HG03378 (cell line): ENCODE data around the gene PDE3A.

Experiments used
- ATAC-seq: cut with Tn5 transposase; IDR thresholded peaks from one replicate; pipeline ENCODE4 v1.9.1; 2021; ENCODE audit warnings: mild to moderate bottlenecking, moderate library complexity; ENCODE audit not compliant: unreplicated experiment

The PDE3A gene

DNA sequence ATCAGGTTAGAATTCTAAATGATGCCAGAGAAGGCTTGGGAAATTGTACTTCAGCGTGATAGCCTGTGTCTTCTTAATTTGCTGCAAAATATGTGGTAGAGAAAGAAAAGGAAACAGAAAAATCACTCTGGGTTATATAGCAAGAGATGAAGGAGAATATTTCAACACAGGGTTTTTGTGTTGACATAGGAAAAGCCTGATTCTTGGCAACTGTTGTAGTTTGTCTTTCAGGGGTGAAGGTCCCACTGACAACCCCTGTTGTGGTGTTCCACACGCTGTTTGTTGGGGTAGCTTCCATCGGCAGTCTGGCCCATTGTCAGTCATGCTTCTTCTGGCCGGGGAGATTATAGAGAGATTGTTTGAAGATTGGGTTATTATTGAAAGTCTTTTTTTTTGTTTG, 313.0 kb downstream of the PDE3A start:
- no peak for ATAC-seq

DNA sequence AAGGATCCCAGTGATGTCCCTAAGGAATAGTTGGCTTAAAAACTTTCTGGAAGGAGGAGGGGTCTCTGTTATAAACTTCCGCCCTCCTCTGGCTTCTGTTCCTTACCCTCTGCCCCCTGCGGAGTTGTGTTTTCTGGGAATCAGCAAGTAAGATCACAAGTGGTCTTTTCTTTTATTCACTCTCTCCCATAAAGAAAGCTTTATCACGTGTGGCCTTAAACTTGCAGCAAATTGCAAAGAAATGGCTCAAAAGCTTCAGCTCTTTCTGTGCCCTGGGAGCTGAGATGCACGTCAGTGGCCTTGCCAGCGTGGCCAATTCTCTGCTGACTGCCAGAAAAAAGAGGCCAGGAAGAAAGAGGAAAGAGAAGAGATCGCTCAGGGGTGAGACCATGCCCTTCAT, 326.9 kb downstream of the PDE3A start, which contains the start of gene SLCO1C1:
Gene SLCO1C1, plus strand, starts transcription at position 101 of the 400 bp plus-strand sequence. CDS start 4,245 bp downstream, outside the sequence.
- ATAC-seq, result no peak

DNA sequence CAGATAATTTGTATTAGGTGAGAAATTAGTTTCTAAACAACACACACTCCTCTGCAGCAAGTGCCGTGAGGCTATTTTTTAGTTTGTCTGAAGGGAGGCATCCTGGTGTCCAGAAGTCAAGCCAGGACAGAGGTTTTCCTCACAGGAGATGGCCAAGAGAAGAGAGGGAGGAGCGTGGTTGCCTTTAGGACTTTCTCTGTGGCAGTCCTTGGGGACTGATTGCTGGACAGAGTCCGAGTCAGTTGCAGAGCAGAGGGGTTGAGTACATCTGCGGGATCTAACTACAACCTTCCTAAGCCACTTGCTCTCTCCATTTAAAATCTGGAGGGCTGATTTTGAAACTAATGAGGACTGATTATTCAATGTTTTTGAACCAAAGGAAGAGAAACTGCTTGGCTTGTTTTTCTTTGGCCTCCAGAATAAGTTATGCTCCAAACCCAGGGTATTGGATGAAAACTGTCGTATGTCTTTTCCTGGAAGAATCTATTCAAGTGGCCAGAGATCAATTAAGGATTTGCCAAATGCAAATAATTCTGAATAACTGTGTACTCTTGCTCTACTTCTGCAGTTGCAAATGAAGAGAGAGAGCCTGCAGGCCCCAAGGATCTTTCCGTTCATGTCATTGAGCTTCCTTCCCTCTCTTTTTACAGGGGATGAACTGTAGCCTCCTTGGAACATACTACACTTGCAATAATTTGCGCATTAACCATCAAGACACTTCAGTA, 328.0 kb downstream of the PDE3A start:
- ATAC-seq, result no peak

DNA sequence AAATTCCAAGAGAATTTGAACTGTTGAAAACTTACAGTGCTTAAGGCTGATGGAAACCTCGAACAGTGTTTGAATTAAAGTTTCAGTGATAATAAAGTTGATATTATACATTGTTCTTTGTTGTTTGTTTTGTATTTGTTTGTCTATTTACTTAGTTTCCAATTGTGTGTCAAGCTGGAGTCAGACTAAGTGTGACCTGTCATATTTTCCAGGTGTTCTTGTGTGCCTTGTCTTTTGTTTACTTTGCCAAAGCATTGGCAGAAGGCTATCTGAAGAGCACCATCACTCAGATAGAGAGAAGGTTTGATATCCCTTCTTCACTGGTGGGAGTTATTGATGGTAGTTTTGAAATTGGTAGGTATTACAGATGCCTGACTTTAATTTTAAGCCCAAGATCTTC, 332.8 kb downstream of the PDE3A start:
- ATAC-seq, result no peak

DNA sequence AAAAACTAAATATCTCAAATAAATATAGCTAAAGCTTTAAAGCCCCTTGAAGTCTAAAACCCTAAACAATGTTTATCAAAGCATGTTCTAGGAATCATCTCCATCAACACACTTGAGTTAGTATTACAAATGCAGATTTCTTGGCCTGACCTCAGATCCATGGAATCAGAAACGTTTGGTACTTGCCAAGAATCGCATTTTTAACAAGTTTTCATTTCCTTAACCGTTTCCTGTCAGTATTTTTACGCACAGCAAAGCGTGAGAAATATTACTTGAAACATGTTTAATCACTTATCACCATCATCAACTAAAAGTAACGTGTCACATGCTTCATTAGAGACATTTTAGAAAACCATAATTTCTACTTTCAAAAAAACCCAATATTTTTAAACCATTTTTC, 336.5 kb downstream of the PDE3A start:
- no peak for ATAC-seq

DNA sequence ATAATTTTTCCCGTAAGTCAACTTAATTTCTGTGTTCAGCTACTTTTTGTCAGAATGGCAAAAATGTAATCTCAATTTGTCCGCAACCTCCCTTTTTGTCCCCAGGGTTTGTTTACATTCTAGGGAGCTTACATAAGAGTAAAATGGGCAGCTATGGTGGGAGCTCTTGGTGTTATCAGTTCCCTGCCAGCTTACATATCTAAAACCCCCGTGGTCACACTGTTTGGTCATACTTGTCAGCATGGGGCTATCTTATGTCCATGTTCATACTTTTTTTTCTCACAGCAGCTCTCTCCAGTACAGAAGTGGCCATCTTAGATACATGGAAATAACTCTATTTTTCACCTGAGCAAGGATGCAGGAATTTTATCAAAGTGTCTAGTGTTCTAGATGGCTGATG, 343.5 kb downstream of the PDE3A start:
- no peak for ATAC-seq

DNA sequence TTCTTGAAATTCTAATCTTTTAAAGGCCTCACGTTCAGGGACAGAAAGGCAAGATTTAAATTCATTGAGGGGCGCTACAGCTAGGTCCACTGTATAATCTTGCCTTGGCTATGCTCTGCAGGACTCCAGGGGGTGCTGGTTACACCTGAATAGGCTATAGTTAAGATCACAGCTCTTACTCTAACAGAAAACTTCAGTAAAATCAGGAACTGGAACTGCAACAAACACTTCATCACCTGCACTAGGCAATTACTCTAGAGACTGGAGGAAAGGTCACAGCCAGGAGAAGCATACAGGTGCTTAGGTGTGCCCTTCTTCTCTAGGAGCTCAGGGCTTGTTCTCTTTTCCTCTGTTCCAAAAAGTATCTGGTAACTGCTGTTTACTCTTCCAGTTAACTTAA, 347.7 kb downstream of the PDE3A start:
- no peak for ATAC-seq

DNA sequence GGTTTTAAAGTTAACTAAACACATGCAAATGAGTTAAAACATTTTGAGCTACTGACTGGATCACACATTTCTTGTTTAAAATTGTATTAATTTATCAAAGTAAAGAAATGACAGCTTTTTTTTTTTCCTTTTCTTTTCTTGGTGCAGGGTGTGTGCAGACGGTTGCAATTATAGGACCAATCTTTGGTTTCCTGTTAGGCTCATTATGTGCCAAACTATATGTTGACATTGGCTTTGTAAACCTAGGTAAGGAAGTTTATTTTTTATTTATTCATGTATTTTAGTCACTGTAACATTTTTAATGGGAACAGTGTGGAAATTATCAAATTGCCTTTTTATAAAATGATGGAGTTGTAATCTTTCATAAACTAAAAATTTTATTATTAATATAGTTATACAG, 348.6 kb downstream of the PDE3A start:
- no peak for ATAC-seq

DNA sequence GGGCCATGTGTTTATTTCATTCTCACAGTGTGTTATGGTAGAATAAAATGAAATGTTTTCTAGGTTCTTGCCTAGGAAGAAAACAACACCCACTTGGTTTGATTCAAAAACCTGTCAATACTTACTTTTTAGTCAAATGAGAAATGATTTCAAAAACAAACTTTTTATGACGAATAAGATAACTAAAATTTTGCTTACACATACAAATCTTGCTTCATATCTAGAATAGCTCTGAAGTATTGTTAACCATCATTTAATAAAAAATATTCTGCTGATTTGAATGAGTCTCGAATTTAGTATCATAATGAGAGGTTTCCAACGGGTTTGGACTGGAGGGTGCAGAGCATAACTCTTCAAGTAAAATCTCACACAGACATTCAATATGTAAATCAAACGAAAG, 350.0 kb downstream of the PDE3A start:
- ATAC-seq, result no peak

DNA sequence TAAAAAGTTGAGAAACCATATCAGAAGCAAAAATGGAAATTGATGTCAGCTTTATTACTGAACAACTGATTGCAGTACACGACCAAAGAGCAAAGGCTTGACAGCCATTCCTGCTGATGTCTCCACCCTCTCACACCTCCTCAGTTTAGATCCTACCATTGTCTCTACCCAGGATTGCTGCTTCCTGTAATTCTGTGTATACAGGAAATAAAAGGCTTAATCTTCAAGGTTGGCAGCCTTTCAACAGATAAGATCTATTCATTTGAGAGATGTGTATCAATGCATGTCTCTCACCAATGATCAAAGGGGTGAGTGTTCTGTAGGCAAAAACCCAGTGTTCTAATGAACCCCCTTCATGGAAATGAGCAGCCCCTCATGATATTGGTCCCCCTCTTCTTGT, 353.8 kb downstream of the PDE3A start:
- ATAC-seq, result no peak

DNA sequence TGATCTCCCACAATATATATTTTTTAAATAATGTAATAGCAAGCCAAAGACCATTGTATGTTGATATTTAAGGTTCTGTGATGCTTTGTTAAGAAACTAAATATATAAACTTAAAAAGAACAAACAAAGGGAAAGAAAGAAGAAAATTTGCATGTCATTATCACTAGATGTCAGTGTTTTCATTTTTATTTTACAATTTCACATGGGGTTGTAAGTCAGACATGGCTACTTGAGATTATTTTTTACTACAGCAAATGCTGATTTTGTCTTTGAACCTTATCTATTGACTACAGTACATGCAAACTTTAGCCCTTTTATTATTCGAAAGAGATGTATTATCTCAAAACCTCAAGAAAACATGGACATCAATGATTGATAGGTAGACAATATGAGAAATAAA, 362.9 kb downstream of the PDE3A start:
- no peak for ATAC-seq
